CD14-positive monocyte (primary cell): ENCODE results near the gene TMEM132C. TPM values are rescaled to one million over a fixed set of nuclear protein-coding genes. Genes with fewer than 3 reads are reported as not detected.

Experiments used
- DNase-seq, 3 donors: peaks; one replicate each; pipeline ENCODE4 v3.0.0-alpha.2; 2011 to 2022
- H2AFZ ChIP-seq: 2 replicates; pipeline ENCODE4 v1.6.0; 2012; ENCODE audit warnings: mild to moderate bottlenecking, low read depth, low read length, inconsistent platforms; ENCODE audit not compliant: insufficient read depth, poor library complexity, severe bottlenecking
- H3K27ac ChIP-seq, 2 donors: 1 replicate in 1 of 2; 2 replicates in 1 of 2; pipeline ENCODE4 v1.5.1; 2012 to 2013; ENCODE audit warnings: low read length in 2 of 2, control low read depth in 1 of 2, inconsistent platforms in 1 of 2, low read depth in 1 of 2, mild to moderate bottlenecking in 1 of 2
- H3K27me3 ChIP-seq, 2 donors: one replicate each; pipeline versions ENCODE4 v1.6.0 to v1.6.1; 2011 to 2013; ENCODE audit warnings: low read length in 2 of 2; ENCODE audit not compliant: control insufficient read depth in 2 of 2, insufficient read depth in 2 of 2
- H3K36me3 ChIP-seq, 2 donors: replicated peaks in 1 of 2; 1 replicate in 1 of 2; 2 replicates in 1 of 2; pipeline versions ENCODE4 v1.5.1 to v1.6.1; 2012 to 2013; ENCODE audit warnings: low read length in 2 of 2, control low read depth in 1 of 2, inconsistent platforms in 1 of 2, mild to moderate bottlenecking in 1 of 2; ENCODE audit not compliant: insufficient read depth in 2 of 2, control insufficient read depth in 1 of 2
- H3K4me1 ChIP-seq, 2 donors: 1 replicate in 1 of 2; 2 replicates in 1 of 2; pipeline versions ENCODE4 v1.5.1 to v1.6.1; 2012 to 2013; ENCODE audit warnings: low read length in 2 of 2, control low read depth in 1 of 2, inconsistent platforms in 1 of 2, mild to moderate bottlenecking in 1 of 2, moderate library complexity in 1 of 2; ENCODE audit not compliant: insufficient read depth in 2 of 2, control insufficient read depth in 1 of 2
- H3K4me2 ChIP-seq: replicated peaks from 2 replicates; pipeline ENCODE3; 2012; ENCODE audit warnings: low read length, moderate library complexity, mild to moderate bottlenecking; ENCODE audit not compliant: poor library complexity, severe bottlenecking; ENCODE audit errors: extremely low read depth
- H3K4me3 ChIP-seq, 3 experiments: fragments of 200-600 bp in 1 of 3; sonication (generic) in 1 of 3; replicated peaks in 1 of 3; 1 replicate in 2 of 3; 2 replicates in 1 of 3; pipeline ENCODE4 v1.5.1; 2011 to 2013; ENCODE audit warnings: low read length in 3 of 3, mild to moderate bottlenecking in 3 of 3, control low read depth in 2 of 3, low read depth in 2 of 3, inconsistent platforms in 1 of 3, moderate library complexity in 1 of 3
- H3K79me2 ChIP-seq: 2 replicates; pipeline ENCODE4 v1.6.0; 2012; ENCODE audit warnings: mild to moderate bottlenecking, control low read depth, inconsistent platforms, low read length, moderate library complexity; ENCODE audit not compliant: insufficient read depth
- H3K9ac ChIP-seq: 2 replicates; pipeline ENCODE4 v1.6.0; 2017; ENCODE audit warnings: low read length, mild to moderate bottlenecking; ENCODE audit not compliant: insufficient read depth, poor library complexity, severe bottlenecking
- H3K9me3 ChIP-seq, 2 donors: replicated peaks in 1 of 2; 1 replicate in 1 of 2; 2 replicates in 1 of 2; pipeline versions ENCODE4 v1.5.1 to v1.6.1; 2012 to 2013; ENCODE audit warnings: low read length in 2 of 2, control low read depth in 1 of 2; ENCODE audit not compliant: control insufficient read depth in 1 of 2, insufficient read depth in 1 of 2
- H4K20me1 ChIP-seq: 2 replicates; pipeline ENCODE4 v1.6.0; 2012; ENCODE audit warnings: mild to moderate bottlenecking, low read length, control low read depth, moderate library complexity; ENCODE audit not compliant: insufficient read depth
- H3K27ac Mint-ChIP-seq, 7 donors: one replicate each; pipeline ENCODE4 v1.8.0; 2020; ENCODE audit warnings: mild to moderate bottlenecking in 7 of 7, mixed read lengths in 7 of 7, moderate library complexity in 6 of 7, inconsistent platforms in 2 of 7
- H3K27me3 Mint-ChIP-seq, 3 donors: one replicate each; pipeline ENCODE4 v1.8.0; 2021 to 2022; ENCODE audit warnings: low read depth in 3 of 3, mild to moderate bottlenecking in 3 of 3, mixed read lengths in 3 of 3, moderate library complexity in 3 of 3, inconsistent platforms in 1 of 3
- H3K36me3 Mint-ChIP-seq, 2 donors: one replicate each; pipeline ENCODE4 v1.8.0; 2020; ENCODE audit warnings: mixed read lengths in 2 of 2, inconsistent platforms in 1 of 2, mild to moderate bottlenecking in 1 of 2
- H3K4me1 Mint-ChIP-seq: one replicate; pipeline ENCODE4 v1.8.0; 2020; ENCODE audit warnings: mild to moderate bottlenecking, mixed read lengths
- H3K4me3 Mint-ChIP-seq, 2 donors: one replicate each; pipeline ENCODE4 v1.8.0; 2020; ENCODE audit warnings: mild to moderate bottlenecking in 2 of 2, mixed read lengths in 2 of 2, moderate library complexity in 1 of 2
- H3K9me3 Mint-ChIP-seq, 7 donors: one replicate each; pipeline ENCODE4 v1.8.0; 2020 to 2022; ENCODE audit warnings: mixed read lengths in 7 of 7, mild to moderate bottlenecking in 6 of 7, moderate library complexity in 6 of 7, inconsistent platforms in 2 of 7
- WGBS: methylation state at CpG from one replicate; pipeline ENCODE4 v1.1.5; 2013; ENCODE audit warnings: missing lambda C conversion rate; ENCODE audit not compliant: insufficient coverage; 5-methylcytosine and 5-hydroxymethylcytosine counted together
- intact Hi-C, 2 donors: fragments of 100-400 bp; cut with micrococcal nuclease; formaldehyde crosslinking; loops; one replicate each; pipeline versions ENCODE4 v1.15.0 to v1.15.1; 2023
- polyA plus RNA-seq, 3 donors: library from polyadenylated mRNA; depleted of rRNA in 1 of 3; unstranded in 2 of 3; stranded (reverse) in 1 of 3; fragments of 300-500 nt in 2 of 3; fragments of >200 nt in 1 of 3; fragmentation: Illumina TruSeq in 2 of 3; gene quantifications; 1 replicate in 2 of 3; 2 replicates in 1 of 3; pipeline ENCODE4 v1.2.3, GENCODE V29; 2012 to 2021
- TF ChIP-seq, protein P1 (sequence below): fragments of 200-600 bp; IDR thresholded peaks from one replicate; pipeline ENCODE4 v1.8.0; 2022; ENCODE audit warnings: antibody characterized with exemption, mild to moderate bottlenecking

TMEM132C gene
- polyA plus RNA-seq, 3 donors, result not detected

GRCh38 chr12:128571906-128572810 lies 305.2 kb downstream of the TMEM132C start:
- WGBS, result 94% methylated on average over 6 of the region's 7 CpGs

DNA sequence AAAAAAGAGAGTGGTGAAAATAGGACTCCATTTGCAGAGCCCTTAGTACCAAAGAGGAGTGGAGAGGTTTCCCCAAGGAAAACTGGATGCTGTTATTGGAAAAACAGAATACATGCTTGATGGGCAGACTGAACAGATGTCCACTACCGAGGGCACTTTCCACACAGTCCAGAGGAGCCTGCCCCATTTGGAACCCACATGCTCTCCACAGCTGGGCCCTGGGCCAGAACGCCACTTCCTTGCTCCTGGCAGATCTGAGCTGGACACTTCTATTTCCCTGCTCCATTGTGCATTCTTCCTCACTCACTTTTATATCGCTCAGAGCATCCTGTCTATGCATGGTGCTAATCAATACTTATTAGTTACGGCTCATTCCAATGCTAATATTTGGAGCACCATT lies 306.9 kb downstream of the TMEM132C start:
- no peak overlapping the region for H3K27ac Mint-ChIP-seq
- no peaks in the 10 kb centered on the region for H3K27me3 ChIP-seq
- H3K9ac ChIP-seq, result no peak overlapping the region
- H3K9me3 Mint-ChIP-seq, result peaks cover 3 to 29% (median 13%) of the 10 kb centered on the region in 7 donors
- no peaks in the 10 kb centered on the region for H4K20me1 ChIP-seq
- no peak for DNase-seq
- TF ChIP-seq, protein P1, sequence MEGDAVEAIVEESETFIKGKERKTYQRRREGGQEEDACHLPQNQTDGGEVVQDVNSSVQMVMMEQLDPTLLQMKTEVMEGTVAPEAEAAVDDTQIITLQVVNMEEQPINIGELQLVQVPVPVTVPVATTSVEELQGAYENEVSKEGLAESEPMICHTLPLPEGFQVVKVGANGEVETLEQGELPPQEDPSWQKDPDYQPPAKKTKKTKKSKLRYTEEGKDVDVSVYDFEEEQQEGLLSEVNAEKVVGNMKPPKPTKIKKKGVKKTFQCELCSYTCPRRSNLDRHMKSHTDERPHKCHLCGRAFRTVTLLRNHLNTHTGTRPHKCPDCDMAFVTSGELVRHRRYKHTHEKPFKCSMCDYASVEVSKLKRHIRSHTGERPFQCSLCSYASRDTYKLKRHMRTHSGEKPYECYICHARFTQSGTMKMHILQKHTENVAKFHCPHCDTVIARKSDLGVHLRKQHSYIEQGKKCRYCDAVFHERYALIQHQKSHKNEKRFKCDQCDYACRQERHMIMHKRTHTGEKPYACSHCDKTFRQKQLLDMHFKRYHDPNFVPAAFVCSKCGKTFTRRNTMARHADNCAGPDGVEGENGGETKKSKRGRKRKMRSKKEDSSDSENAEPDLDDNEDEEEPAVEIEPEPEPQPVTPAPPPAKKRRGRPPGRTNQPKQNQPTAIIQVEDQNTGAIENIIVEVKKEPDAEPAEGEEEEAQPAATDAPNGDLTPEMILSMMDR, result no peak
- no peak overlapping the region for H3K27ac ChIP-seq
- no peaks in the 10 kb centered on the region for H3K36me3 Mint-ChIP-seq
- H3K4me2 ChIP-seq, result no peak overlapping the region
- peaks cover 10 to 14% of the 10 kb centered on the region in 2 donors for H3K9me3 ChIP-seq
- H3K4me1 ChIP-seq, result no peaks in the 10 kb centered on the region
- intact Hi-C loops, result no loop called here
- H3K27me3 Mint-ChIP-seq, result peaks cover 0 to 3% (median 1%) of the 10 kb centered on the region in 3 donors
- H2AFZ ChIP-seq, result no peak overlapping the region
- WGBS, result 57% methylated on average over 3 of the region's 4 CpGs
- H3K4me3 Mint-ChIP-seq, result no peak overlapping the region
- no peaks in the 10 kb centered on the region for H3K79me2 ChIP-seq
- no peak overlapping the region for H3K4me3 ChIP-seq
- H3K36me3 ChIP-seq, result no peaks in the 10 kb centered on the region
- no peaks in the 10 kb centered on the region for H3K4me1 Mint-ChIP-seq

More at GRCh38 chr12:128571906-128572810, 305.2 kb downstream of the TMEM132C start:
- Histone ChIP-seq H3K27ac (no peak overlapping the region), H3K9ac (no peak overlapping the region), H3K4me1 (no peaks in the 10 kb centered on the region), H3K9me3 (peaks cover 10 to 14% of the 10 kb centered on the region in 2 donors), H4K20me1 (no peaks in the 10 kb centered on the region), H3K36me3 (no peaks in the 10 kb centered on the region), H3K4me2 (no peak overlapping the region), H2AFZ (no peak overlapping the region), H3K79me2 (no peaks in the 10 kb centered on the region), H3K27me3 (no peaks in the 10 kb centered on the region), H3K4me3 (no peak overlapping the region)
- Mint-ChIP-seq H3K4me3 (no peak overlapping the region), H3K27me3 (peaks cover 0 to 3% (median 0%) of the 10 kb centered on the region in 3 donors), H3K36me3 (no peaks in the 10 kb centered on the region), H3K9me3 (peaks cover 3 to 29% (median 11%) of the 10 kb centered on the region in 7 donors), H3K4me1 (no peaks in the 10 kb centered on the region), H3K27ac (no peak overlapping the region)
- DNase-seq, result no peak
- intact Hi-C loops, result no loop called here
- TF ChIP-seq, protein P1, result no peak
